ENCODE data around the gene PDCD1LG2.

Gene PDCD1LG2

GRCh38 chr9:5532790-5533189, 22.5 kb downstream of the PDCD1LG2 start:
- no peak for DNase-seq

- DNase-seq = no peak
Measured at GRCh38 chr9:5536684-5537083, 26.4 kb downstream of the PDCD1LG2 start.

- DNase-seq = no peak
Measured at GRCh38 chr9:5543875-5544702, 33.8 kb downstream of the PDCD1LG2 start.

GRCh38 chr9:5549658-5550650, 39.6 kb downstream of the PDCD1LG2 start:
- no peak for DNase-seq

GRCh38 chr9:5551368-5552150, 41.2 kb downstream of the PDCD1LG2 start:
- DNase-seq = no peak

- DNase-seq = no peak
Measured at GRCh38 chr9:5552301-5552700, 42.0 kb downstream of the PDCD1LG2 start.

- no peak for DNase-seq
Measured at GRCh38 chr9:5553211-5553610, 42.9 kb downstream of the PDCD1LG2 start.

GRCh38 chr9:5554254-5554653, 43.9 kb downstream of the PDCD1LG2 start:
- DNase-seq = no peak

GRCh38 chr9:5556101-5556705, 45.9 kb downstream of the PDCD1LG2 start:
- DNase-seq = no peak

- no peak for DNase-seq
Measured at GRCh38 chr9:5557606-5558587, 47.6 kb downstream of the PDCD1LG2 start.

- no peak for DNase-seq
Measured at GRCh38 chr9:5559659-5560058, 49.3 kb downstream of the PDCD1LG2 start.

- no peak for DNase-seq
Measured at GRCh38 chr9:5560443-5561100, 50.2 kb downstream of the PDCD1LG2 start.

GRCh38 chr9:5561828-5562488, 51.6 kb downstream of the PDCD1LG2 start:
- no peak for DNase-seq

- no peak for DNase-seq
Measured at GRCh38 chr9:5562806-5563416, 52.6 kb downstream of the PDCD1LG2 start.

- DNase-seq = no peak
Measured at GRCh38 chr9:5563417-5563815, 53.1 kb downstream of the PDCD1LG2 start.

- no peak for DNase-seq
Measured at GRCh38 chr9:5563886-5564285, 53.6 kb downstream of the PDCD1LG2 start.

- no peak for DNase-seq
Measured at GRCh38 chr9:5566054-5566618, 55.8 kb downstream of the PDCD1LG2 start.

- no peak for DNase-seq
Measured at GRCh38 chr9:5568868-5569267, 58.5 kb downstream of the PDCD1LG2 start.

GRCh38 chr9:5569409-5569808, 59.1 kb downstream of the PDCD1LG2 start:
- DNase-seq = no peak

Measured in NCI-H510A (cell line).